ENCODE data around the gene ITGB5.
A peak's percentile ranks its signal among the peaks of the same experiment; 100 is the strongest.

The ITGB5 gene

GRCh38 chr3:124887177-124887931 lies at the start of gene ITGB5:
ITGB5 (minus strand) TSS chr3:124887365; CDS start chr3:124887000, 365 bp downstream.
- TF ChIP-seq CTCF (IDR thresholded peaks at IDR 0.05; ENCODE audit: low read depth, low read length): no peak
- H3K4me3 ChIP-seq (ENCODE audit: low read depth, low read length): peak within 1 kb of the TSS; percentile 79

- no peak overlapping the region for H3K4me3 ChIP-seq (ENCODE audit: low read depth, low read length)
- no peak for TF ChIP-seq CTCF (IDR thresholded peaks at IDR 0.05; ENCODE audit: low read depth, low read length)
These were observed 48.8 kb upstream of the ITGB5 start for GRCh38 chr3:124935794-124936542.

- TF ChIP-seq CTCF (IDR thresholded peaks at IDR 0.05; ENCODE audit: low read depth, low read length): no peak
- H3K4me3 ChIP-seq (ENCODE audit: low read depth, low read length): no peak overlapping the region
These were observed 48.1 kb upstream of the ITGB5 start for GRCh38 chr3:124935264-124935663.

DNA sequence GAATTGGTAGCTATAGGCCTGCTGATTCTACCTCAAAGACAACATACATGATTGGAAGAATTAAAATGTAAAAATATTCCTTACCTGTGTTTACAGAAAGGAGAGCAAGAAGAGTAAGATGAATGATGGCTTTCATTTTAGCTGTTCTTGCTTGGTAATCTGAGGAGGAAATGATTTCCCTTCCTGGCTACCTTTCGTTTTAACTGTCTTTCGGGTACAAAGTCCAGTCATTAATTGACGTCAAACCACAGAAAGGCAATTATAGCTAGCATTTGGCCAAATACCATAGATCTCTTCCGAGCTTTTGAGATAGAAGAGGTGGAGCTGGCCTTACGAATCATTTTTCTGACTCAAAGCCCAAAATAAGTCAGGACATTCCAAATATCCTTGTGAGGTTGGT lies 47.4 kb upstream of the ITGB5 start, which contains the start of gene MUC13:
MUC13 (minus strand) TSS at position 175 of the 400 bp plus-strand sequence; CDS start at position 136, 39 bp downstream.
- TF ChIP-seq CTCF (IDR thresholded peaks at IDR 0.05; ENCODE audit: low read depth, low read length): no peak

GRCh38 chr3:124928333-124929202 lies 41.4 kb upstream of the ITGB5 start:
- peak; percentile 34; the same call in 1 of the 2 replicates for TF ChIP-seq CTCF (IDR thresholded peaks at IDR 0.05; ENCODE audit: low read depth, low read length)
- no peak overlapping the region for H3K4me3 ChIP-seq (ENCODE audit: low read depth, low read length)

More for the DNA sequence above, 47.4 kb upstream of the ITGB5 start, which contains the start of gene MUC13:
- H3K4me3 ChIP-seq (ENCODE audit: low read depth, low read length): no peak within 1 kb of the TSS

DNA sequence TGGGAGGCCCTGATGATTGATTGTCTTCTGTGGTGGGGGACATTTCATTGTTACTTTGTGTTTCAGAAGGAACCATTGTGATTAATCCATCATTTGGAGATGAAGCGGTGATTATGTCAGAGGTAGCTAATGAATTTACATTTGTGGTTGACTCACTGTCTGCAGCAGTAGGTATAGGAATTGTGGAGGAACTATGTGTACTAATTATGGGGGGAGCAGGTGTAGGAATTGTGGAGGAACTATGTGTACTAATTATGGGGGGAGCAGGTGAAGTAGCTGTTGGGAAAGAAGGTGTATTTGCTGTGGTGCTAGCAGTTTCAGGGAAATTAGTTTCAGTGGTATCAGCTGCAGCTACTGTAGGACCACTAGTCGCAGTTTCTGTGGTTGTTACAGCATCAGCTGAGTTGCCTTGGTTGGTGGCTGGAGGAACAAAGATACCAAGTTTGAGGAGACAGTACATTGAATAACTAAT lies 40.4 kb upstream of the ITGB5 start:
- TF ChIP-seq CTCF (IDR thresholded peaks at IDR 0.05; ENCODE audit: low read depth, low read length): no peak
- no peak overlapping the region for H3K4me3 ChIP-seq (ENCODE audit: low read depth, low read length)
